K562 (cell line): ENCODE results near the gene SULT2B1. TPM values are rescaled to one million over a fixed set of nuclear protein-coding genes. Genes with fewer than 3 reads are reported as not detected.
A peak's percentile ranks its signal among the peaks of the same experiment; 100 is the strongest.

ENCODE experiments used
- ARNT ChIP-seq, 2 experiments: fragments of 450-650 bp; IDR thresholded peaks; 2 replicates each; pipeline ENCODE4 v1.6.1; 2016; ENCODE audit warnings: mild to moderate bottlenecking in 1 of 2
- ATF1 ChIP-seq, 2 experiments: fragments of 450-650 bp in 1 of 2; IDR thresholded peaks; 2 replicates each; pipeline ENCODE4 v1.6.1; 2016; ENCODE audit warnings: missing compliant biosample characterization in 1 of 2, missing genetic modification characterization in 1 of 2
- CBX2 ChIP-seq: fragments of 200-600 bp; sonication (generic); IDR thresholded peaks from one replicate; pipeline ENCODE4 v1.6.1; 2012; ENCODE audit warnings: mild to moderate bottlenecking, low read length, inconsistent platforms; ENCODE audit not compliant: insufficient read depth, poor library complexity, severe bottlenecking
- COPS2 ChIP-seq: fragments of 450-650 bp; conservative IDR thresholded peaks from 2 replicates; pipeline ENCODE4 v1.6.1; 2016; ENCODE audit warnings: mild to moderate bottlenecking, moderate library complexity
- ELF4 ChIP-seq: fragments of 450-650 bp; formaldehyde crosslinking; IDR thresholded peaks from 2 replicates; pipeline ENCODE4 v1.4.0; 2022; ENCODE audit warnings: missing genetic modification characterization
- FOXJ3 ChIP-seq: sonication (generic); formaldehyde crosslinking; IDR thresholded peaks from 2 replicates; pipeline ENCODE4 v1.4.0; 2020; ENCODE audit warnings: mild to moderate bottlenecking, missing genetic modification reagents
- FOXM1 ChIP-seq, 2 experiments: fragments of 450-650 bp in 1 of 2; sonication (generic) in 1 of 2; formaldehyde crosslinking in 1 of 2; IDR thresholded peaks; 2 replicates each; pipeline versions ENCODE4 v1.6.1 to v1.9.0; 2017 to 2022; ENCODE audit warnings: low read depth in 2 of 2, mild to moderate bottlenecking in 2 of 2, missing genetic modification reagents in 1 of 2, moderate library complexity in 1 of 2
- FOXO4 ChIP-seq: fragments of 450-650 bp; formaldehyde crosslinking; IDR thresholded peaks from 2 replicates; pipeline ENCODE4 v1.4.0; 2020; ENCODE audit warnings: mild to moderate bottlenecking, moderate library complexity
- KDM5B ChIP-seq: fragments of 200-600 bp; sonication (generic); IDR thresholded peaks from 2 replicates; pipeline ENCODE4 v1.6.1; 2012; ENCODE audit warnings: low read depth, mild to moderate bottlenecking, moderate library complexity, low read length, control low read depth, inconsistent platforms; ENCODE audit not compliant: insufficient replicate concordance
- KLF16 ChIP-seq: IDR thresholded peaks from 2 replicates; pipeline ENCODE4 v1.6.1; 2016; ENCODE audit warnings: antibody characterized with exemption
- LARP7 ChIP-seq: fragments of 450-650 bp; IDR thresholded peaks from 2 replicates; pipeline ENCODE4 v1.6.1; 2016
- MAX ChIP-seq: sonication (generic); formaldehyde crosslinking; IDR thresholded peaks from 2 replicates; pipeline ENCODE4 v1.9.0; 2022; ENCODE audit warnings: mild to moderate bottlenecking, missing genetic modification reagents
- MYNN ChIP-seq, 2 experiments: sonication (generic); formaldehyde crosslinking in 1 of 2; IDR thresholded peaks; 2 replicates each; pipeline versions ENCODE4 v1.5.0 to v1.6.1; 2016 to 2020; ENCODE audit warnings: antibody characterized with exemption in 1 of 2, missing genetic modification reagents in 1 of 2
- NFYB ChIP-seq: IDR thresholded peaks from 2 replicates; pipeline ENCODE4 v1.6.1; 2011; ENCODE audit warnings: mild to moderate bottlenecking, moderate library complexity; ENCODE audit not compliant: insufficient read length; ENCODE audit errors: extremely low read depth
- NONO ChIP-seq, 2 experiments: fragments of 200-400 bp in 1 of 2; fragments of 450-650 bp in 1 of 2; formaldehyde crosslinking in 1 of 2; IDR thresholded peaks; 2 replicates each; pipeline ENCODE4 v1.6.1; 2017; ENCODE audit warnings: low read depth in 2 of 2, mild to moderate bottlenecking in 2 of 2, moderate library complexity in 2 of 2, low read length in 1 of 2
- OTX1 ChIP-seq: fragments of 450-650 bp; formaldehyde crosslinking; IDR thresholded peaks from 2 replicates; pipeline ENCODE4 v1.4.0; 2022; ENCODE audit warnings: mild to moderate bottlenecking
- POLR2A ChIP-seq: fragments of 450-650 bp; conservative IDR thresholded peaks from 2 replicates; pipeline ENCODE4 v1.6.1; 2016
- POLR2H ChIP-seq: IDR thresholded peaks from 2 replicates; pipeline ENCODE4 v1.6.1; 2016; ENCODE audit warnings: missing genetic modification characterization, low read depth, mild to moderate bottlenecking, control low read depth, missing compliant biosample characterization, moderate library complexity
- RBBP5 ChIP-seq: fragments of 200-600 bp; sonication (generic); IDR thresholded peaks from 2 replicates; pipeline ENCODE4 v1.6.1; 2012; ENCODE audit warnings: borderline replicate concordance, mild to moderate bottlenecking, low read length, control low read depth, inconsistent platforms; ENCODE audit not compliant: insufficient read depth, poor library complexity, severe bottlenecking
- RCOR1 ChIP-seq, 2 experiments: IDR thresholded peaks; 2 replicates each; pipeline ENCODE4 v1.6.1; 2012; ENCODE audit warnings: low read depth in 2 of 2, low read length in 2 of 2, borderline replicate concordance in 1 of 2, improper control_type of control experiment in 1 of 2
- RFX5 ChIP-seq: IDR thresholded peaks from 2 replicates; pipeline ENCODE4 v1.6.1; 2011; ENCODE audit warnings: low read depth, mild to moderate bottlenecking, improper control_type of control experiment, low read length
- SRSF9 ChIP-seq: fragments of 200-400 bp; formaldehyde crosslinking; IDR thresholded peaks from 2 replicates; pipeline ENCODE4 v1.6.1; 2017; ENCODE audit warnings: low read depth, low read length, borderline replicate concordance
- TAF7 ChIP-seq: fragments of 450-650 bp; IDR thresholded peaks from 2 replicates; pipeline ENCODE4 v1.6.1; 2016; ENCODE audit warnings: missing genetic modification characterization, missing compliant biosample characterization
- TFAP4 ChIP-seq: sonication (generic); formaldehyde crosslinking; IDR thresholded peaks from 2 replicates; pipeline ENCODE4 v1.8.0; 2022; ENCODE audit warnings: missing genetic modification reagents, mild to moderate bottlenecking, moderate library complexity, borderline replicate concordance
- YBX1 ChIP-seq: fragments of 450-650 bp; IDR thresholded peaks from 2 replicates; pipeline ENCODE4 v1.7.1; 2016; ENCODE audit warnings: mild to moderate bottlenecking
- ZNF124 ChIP-seq: sonication (generic); formaldehyde crosslinking; IDR thresholded peaks from 2 replicates; pipeline ENCODE4 v1.8.1; 2022; ENCODE audit warnings: missing genetic modification reagents
- polyA plus RNA-seq, 8 experiments: library from polyadenylated mRNA; depleted of rRNA in 4 of 8; stranded (reverse) in 5 of 8; unstranded in 3 of 8; fragments of >200 nt; fragmentation: Nextera tagmentation in 2 of 8; fragmentation: Illumina TruSeq in 1 of 8; extraction: Ambion mirVana in 2 of 8; extraction: Trizol in 1 of 8; gene quantifications; 2 replicates each; pipeline versions ENCODE4 v1.2.1 to v1.2.3, GENCODE V29; 2011 to 2014; ENCODE audit warnings: inconsistent platforms in 1 of 8, missing spikeins in 1 of 8
- total RNA-seq, 7 experiments: library from RNA; depleted of rRNA in 6 of 7; stranded (reverse); fragments of >200 nt in 6 of 7; fragmentation: Illumina TruSeq in 2 of 7; extraction: Trizol in 2 of 7; gene quantifications; 2 replicates each; pipeline versions ENCODE4 v1.2.1 to v1.2.3, GENCODE V29; 2011 to 2021; ENCODE audit warnings: low replicate concordance in 1 of 7

The SULT2B1 gene
- total and polyA plus RNA-seq, 9 of the 15 experiments (the other 6 are each of a cell fraction or from before 2014, with no cell fraction given), result 0.09 to 0.62 (median 0.22) TPM; not detected in 2

- TF ChIP-seq MAX (CRISPR knock-in tag) (no peak), ATF1 (CRISPR knock-in tag; IDR thresholded peaks at IDR 0.05) (no peak), ATF1 (tag; IDR thresholded peaks at IDR 0.05) (no peak), FOXO4 (CRISPR knock-in tag) (no peak), MYNN (IDR thresholded peaks at IDR 0.05) (no peak), MYNN (CRISPR knock-in tag; IDR thresholded peaks at IDR 0.05) (no peak), RBBP5 (no peak), KLF16 (no peak), OTX1 (CRISPR knock-in tag) (peak; percentile 71; the same call in 1 of the 2 replicates), TFAP4 (CRISPR knock-in tag) (no peak), CBX2 (no peak), TAF7 (tag) (peak; percentile 54; the same call in 1 of the 2 replicates), SRSF9 (no peak), RFX5 (no peak), FOXJ3 (CRISPR knock-in tag) (no peak), ELF4 (CRISPR knock-in tag) (0 out of 2 replicates have a peak, but pooled peaks have one; percentile 62), COPS2 (no peak), KDM5B (no peak), NFYB (no peak), LARP7 (no peak), ZNF124 (CRISPR knock-in tag) (no peak), FOXM1 (IDR thresholded peaks at IDR 0.05; ENCODE audit: low read depth) (no peak), FOXM1 (CRISPR knock-in tag; IDR thresholded peaks at IDR 0.05; ENCODE audit: low read depth) (no peak), YBX1 (no peak), POLR2H (tag) (no peak), ARNT (IDR thresholded peaks at IDR 0.05) (peak in 1 of 2 experiments; percentile 67; a peak in 1 of 4 replicates), POLR2A (no peak), NONO (IDR thresholded peaks at IDR 0.05; ENCODE audit: low read depth in 2 of 2, low read length in 1 of 2) (no peak), RCOR1 (IDR thresholded peaks at IDR 0.05; ENCODE audit: borderline replicate concordance in 1 of 2, low read depth in 2 of 2, low read length in 2 of 2) (no peak)
Measured at GRCh38 chr19:48645620-48646000, 93.6 kb downstream of the SULT2B1 start (continued).
